HepG2 (cell line): ENCODE measurements around the gene AHNAK. TPM values are rescaled to one million over a fixed set of nuclear protein-coding genes. Genes with fewer than 3 reads are reported as not detected.

Source experiments
- HNF4G ChIP-seq, 2 experiments: sonication (generic) in 1 of 2; formaldehyde crosslinking in 1 of 2; IDR thresholded peaks; 2 replicates each; pipeline versions ENCODE4 v1.4.0 to v1.6.1; 2011 to 2020; ENCODE audit warnings: borderline replicate concordance in 2 of 2, low read depth in 2 of 2, mild to moderate bottlenecking in 2 of 2, low read length in 1 of 2, missing genetic modification reagents in 1 of 2, moderate library complexity in 1 of 2
- JUN ChIP-seq: sonication (generic); formaldehyde crosslinking; IDR thresholded peaks from 2 replicates; pipeline ENCODE4 v1.4.0; 2020; ENCODE audit warnings: mild to moderate bottlenecking, missing genetic modification reagents
- MAFG ChIP-seq: sonication (generic); formaldehyde crosslinking; IDR thresholded peaks from 2 replicates; pipeline ENCODE4 v1.5.1; 2020; ENCODE audit warnings: mild to moderate bottlenecking, missing genetic modification reagents
- MAFK ChIP-seq, 2 experiments: IDR thresholded peaks in 1 of 2; conservative IDR thresholded peaks in 1 of 2; 2 replicates each; pipeline ENCODE4 v1.6.1; 2011; ENCODE audit warnings: improper control_type of control experiment in 2 of 2, low read length in 2 of 2
- MTF2 ChIP-seq: sonication (generic); formaldehyde crosslinking; IDR thresholded peaks from 2 replicates; pipeline ENCODE4 v1.5.0; 2020; ENCODE audit warnings: missing genetic modification reagents, borderline replicate concordance
- PAF1 ChIP-seq: IDR thresholded peaks from 2 replicates; pipeline ENCODE4 v1.6.1; 2016; ENCODE audit warnings: missing genetic modification reagents, missing compliant biosample characterization
- ZNF101 ChIP-seq: sonication (generic); formaldehyde crosslinking; IDR thresholded peaks from 2 replicates; pipeline ENCODE4 v1.4.0; 2020; ENCODE audit warnings: mild to moderate bottlenecking, low read depth, missing genetic modification reagents, borderline replicate concordance
- ZNF430 ChIP-seq: sonication (generic); formaldehyde crosslinking; IDR thresholded peaks from 2 replicates; pipeline ENCODE4 v1.9.0; 2021; ENCODE audit warnings: mild to moderate bottlenecking, missing genetic modification reagents
- ZNF432 ChIP-seq: sonication (generic); formaldehyde crosslinking; IDR thresholded peaks from 2 replicates; pipeline ENCODE4 v1.5.0; 2020; ENCODE audit warnings: missing genetic modification reagents, mild to moderate bottlenecking, borderline replicate concordance
- ZNF775 ChIP-seq: sonication (generic); formaldehyde crosslinking; IDR thresholded peaks from 2 replicates; pipeline ENCODE4 v1.4.0; 2020; ENCODE audit warnings: missing genetic modification reagents, mild to moderate bottlenecking, moderate library complexity, borderline replicate concordance
- polyA plus RNA-seq, 8 experiments: library from polyadenylated mRNA; depleted of rRNA in 3 of 8; stranded (reverse) in 7 of 8; unstranded in 1 of 8; fragments of >200 nt; fragmentation: Illumina TruSeq in 4 of 8; extraction: Trizol in 4 of 8; gene quantifications; 2 replicates each; pipeline versions ENCODE4 v1.2.1 to v1.2.3, GENCODE V29; 2011 to 2016; ENCODE audit warnings: low read depth in 4 of 8, missing spikeins in 1 of 8, mixed read lengths in 1 of 8; ENCODE audit not compliant: insufficient read depth in 1 of 8
- total RNA-seq, 5 experiments: library from RNA; depleted of rRNA; stranded (reverse); fragments of >200 nt; fragmentation: Illumina TruSeq; extraction: Trizol; gene quantifications; 2 replicates each; pipeline ENCODE4 v1.2.3, GENCODE V29; 2016; ENCODE audit warnings: low read depth in 1 of 5
- TF ChIP-seq, protein P1 (sequence below): sonication (generic); formaldehyde crosslinking; IDR thresholded peaks from 2 replicates; pipeline ENCODE4 v1.8.0; 2023; ENCODE audit warnings: mild to moderate bottlenecking, missing genetic modification reagents
- TF ChIP-seq, protein P2 (sequence below): sonication (generic); formaldehyde crosslinking; IDR thresholded peaks from 2 replicates; pipeline ENCODE4 v1.8.1; 2023; ENCODE audit warnings: mild to moderate bottlenecking, missing genetic modification reagents, borderline replicate concordance
- TF ChIP-seq, protein P3 (sequence below): sonication (generic); formaldehyde crosslinking; IDR thresholded peaks from 2 replicates; pipeline ENCODE4 v1.4.0; 2020; ENCODE audit warnings: missing genetic modification reagents
- TF ChIP-seq, protein P4 (sequence below): sonication (generic); formaldehyde crosslinking; IDR thresholded peaks from 2 replicates; pipeline ENCODE4 v1.5.1; 2020; ENCODE audit warnings: mild to moderate bottlenecking, missing genetic modification reagents, borderline replicate concordance
- TF ChIP-seq, protein P5 (sequence below): sonication (generic); formaldehyde crosslinking; IDR thresholded peaks from 2 replicates; pipeline ENCODE4 v1.4.0; 2020; ENCODE audit warnings: missing genetic modification reagents
- TF ChIP-seq, protein P6 (sequence below): IDR thresholded peaks from 2 replicates; pipeline ENCODE4 v1.6.1; 2016; ENCODE audit warnings: low read depth
- TF ChIP-seq, protein P7 (sequence below): sonication (generic); formaldehyde crosslinking; IDR thresholded peaks from 2 replicates; pipeline ENCODE4 v1.8.0; 2022; ENCODE audit warnings: mild to moderate bottlenecking, missing genetic modification reagents, borderline replicate concordance
- TF ChIP-seq, protein P8 (sequence below): sonication (generic); formaldehyde crosslinking; IDR thresholded peaks from 2 replicates; pipeline ENCODE4 v1.4.0; 2020; ENCODE audit warnings: missing genetic modification reagents

Gene AHNAK
- total and polyA plus RNA-seq, 2 of the 13 experiments (the other 11 are each of a cell fraction or from before 2014, with no cell fraction given): 23.4 to 25.0 TPM

DNA sequence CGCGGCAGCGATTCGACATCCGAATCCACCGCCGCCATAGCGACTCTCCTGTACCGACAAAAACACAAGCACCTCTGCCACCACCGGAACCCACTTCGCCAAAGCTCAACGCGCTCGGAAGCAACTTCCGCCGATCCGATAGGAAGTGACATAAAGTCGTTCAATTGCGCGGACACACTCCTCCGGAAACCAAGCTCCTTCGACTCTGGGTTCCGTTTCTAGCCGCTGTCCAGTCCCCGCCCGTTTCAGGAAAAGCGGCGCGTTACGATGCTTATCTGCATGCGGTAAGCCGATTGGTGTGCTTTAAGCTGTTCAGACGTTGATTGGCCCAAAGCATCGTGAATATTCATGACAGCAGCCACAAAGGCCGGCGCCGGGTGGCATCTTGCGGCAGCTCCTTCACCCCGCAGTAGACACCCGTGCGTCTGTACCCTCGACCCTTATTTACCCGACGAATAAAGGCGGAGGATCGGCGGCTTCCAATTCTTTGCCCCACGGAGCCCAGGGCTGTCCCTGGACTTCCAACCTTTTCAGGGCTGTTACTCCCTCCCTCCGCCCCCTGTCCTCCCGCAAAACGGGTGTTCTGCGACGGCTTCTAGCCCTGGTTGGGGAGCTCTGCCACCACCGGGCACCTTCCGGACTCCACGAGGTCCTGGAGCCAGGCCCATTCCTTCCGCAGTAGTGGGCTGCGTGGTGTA lies 45.0 kb upstream of the AHNAK start, which contains the start of gene TUT1 (continued):
- TF ChIP-seq MAFK (conservative IDR thresholded peaks at IDR 0.05 in 1 of 2, IDR thresholded peaks at IDR 0.05 in 1 of 2; ENCODE audit: low read length in 2 of 2) (no peak), MAFG (CRISPR knock-in tag) (no peak), ZNF775 (CRISPR knock-in tag) (0 out of 2 replicates have a peak, but pooled peaks have one; percentile 23), JUN (CRISPR knock-in tag) (peak; percentile 50; the same call in 1 of the 2 replicates), MTF2 (CRISPR knock-in tag) (no peak), ZNF432 (no peak), HNF4G (IDR thresholded peaks at IDR 0.05; ENCODE audit: borderline replicate concordance, low read depth, low read length) (peak; percentile 49; the same call in 1 of the 2 replicates), HNF4G (CRISPR knock-in tag; IDR thresholded peaks at IDR 0.05; ENCODE audit: borderline replicate concordance, low read depth) (peak; percentile 30; the same call in 1 of the 2 replicates), ZNF430 (peak; percentile 96), ZNF101 (CRISPR knock-in tag) (no peak), PAF1 (CRISPR knock-in tag) (no peak)
- TF ChIP-seq, protein P1, sequence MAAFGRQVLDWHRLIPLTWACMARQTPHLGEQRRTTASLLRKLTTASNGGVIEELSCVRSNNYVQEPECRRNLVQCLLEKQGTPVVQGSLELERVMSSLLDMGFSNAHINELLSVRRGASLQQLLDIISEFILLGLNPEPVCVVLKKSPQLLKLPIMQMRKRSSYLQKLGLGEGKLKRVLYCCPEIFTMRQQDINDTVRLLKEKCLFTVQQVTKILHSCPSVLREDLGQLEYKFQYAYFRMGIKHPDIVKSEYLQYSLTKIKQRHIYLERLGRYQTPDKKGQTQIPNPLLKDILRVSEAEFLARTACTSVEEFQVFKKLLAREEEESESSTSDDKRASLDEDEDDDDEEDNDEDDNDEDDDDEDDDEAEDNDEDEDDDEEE (CRISPR knock-in tag): peak; percentile 22; the same call in 1 of the 2 replicates
- TF ChIP-seq, protein P2, sequence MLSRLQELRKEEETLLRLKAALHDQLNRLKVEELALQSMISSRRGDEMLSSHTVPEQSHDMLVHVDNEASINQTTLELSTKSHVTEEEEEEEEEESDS (CRISPR knock-in tag): peak; percentile 98
- TF ChIP-seq, protein P3, sequence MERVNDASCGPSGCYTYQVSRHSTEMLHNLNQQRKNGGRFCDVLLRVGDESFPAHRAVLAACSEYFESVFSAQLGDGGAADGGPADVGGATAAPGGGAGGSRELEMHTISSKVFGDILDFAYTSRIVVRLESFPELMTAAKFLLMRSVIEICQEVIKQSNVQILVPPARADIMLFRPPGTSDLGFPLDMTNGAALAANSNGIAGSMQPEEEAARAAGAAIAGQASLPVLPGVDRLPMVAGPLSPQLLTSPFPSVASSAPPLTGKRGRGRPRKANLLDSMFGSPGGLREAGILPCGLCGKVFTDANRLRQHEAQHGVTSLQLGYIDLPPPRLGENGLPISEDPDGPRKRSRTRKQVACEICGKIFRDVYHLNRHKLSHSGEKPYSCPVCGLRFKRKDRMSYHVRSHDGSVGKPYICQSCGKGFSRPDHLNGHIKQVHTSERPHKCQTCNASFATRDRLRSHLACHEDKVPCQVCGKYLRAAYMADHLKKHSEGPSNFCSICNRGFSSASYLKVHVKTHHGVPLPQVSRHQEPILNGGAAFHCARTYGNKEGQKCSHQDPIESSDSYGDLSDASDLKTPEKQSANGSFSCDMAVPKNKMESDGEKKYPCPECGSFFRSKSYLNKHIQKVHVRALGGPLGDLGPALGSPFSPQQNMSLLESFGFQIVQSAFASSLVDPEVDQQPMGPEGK: peak; percentile 58
- TF ChIP-seq, protein P4, sequence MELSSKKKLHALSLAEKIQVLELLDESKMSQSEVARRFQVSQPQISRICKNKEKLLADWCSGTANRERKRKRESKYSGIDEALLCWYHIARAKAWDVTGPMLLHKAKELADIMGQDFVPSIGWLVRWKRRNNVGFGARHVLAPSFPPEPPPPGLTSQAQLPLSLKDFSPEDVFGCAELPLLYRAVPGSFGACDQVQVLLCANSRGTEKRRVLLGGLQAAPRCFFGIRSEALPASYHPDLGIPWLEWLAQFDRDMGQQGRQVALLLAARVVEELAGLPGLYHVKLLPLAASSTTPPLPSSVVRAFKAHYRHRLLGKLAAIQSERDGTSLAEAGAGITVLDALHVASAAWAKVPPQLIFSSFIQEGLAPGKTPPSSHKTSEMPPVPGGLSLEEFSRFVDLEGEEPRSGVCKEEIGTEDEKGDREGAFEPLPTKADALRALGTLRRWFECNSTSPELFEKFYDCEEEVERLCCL (CRISPR knock-in tag): no peak
- TF ChIP-seq, protein P5, sequence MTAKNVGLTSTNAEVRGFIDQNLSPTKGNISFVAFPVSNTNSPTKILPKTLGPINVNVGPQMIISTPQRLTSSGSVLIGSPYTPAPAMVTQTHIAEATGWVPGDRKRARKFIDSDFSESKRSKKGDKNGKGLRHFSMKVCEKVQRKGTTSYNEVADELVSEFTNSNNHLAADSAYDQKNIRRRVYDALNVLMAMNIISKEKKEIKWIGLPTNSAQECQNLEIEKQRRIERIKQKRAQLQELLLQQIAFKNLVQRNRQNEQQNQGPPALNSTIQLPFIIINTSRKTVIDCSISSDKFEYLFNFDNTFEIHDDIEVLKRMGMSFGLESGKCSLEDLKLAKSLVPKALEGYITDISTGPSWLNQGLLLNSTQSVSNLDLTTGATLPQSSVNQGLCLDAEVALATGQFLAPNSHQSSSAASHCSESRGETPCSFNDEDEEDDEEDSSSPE (CRISPR knock-in tag): peak; percentile 92
- TF ChIP-seq, protein P6, sequence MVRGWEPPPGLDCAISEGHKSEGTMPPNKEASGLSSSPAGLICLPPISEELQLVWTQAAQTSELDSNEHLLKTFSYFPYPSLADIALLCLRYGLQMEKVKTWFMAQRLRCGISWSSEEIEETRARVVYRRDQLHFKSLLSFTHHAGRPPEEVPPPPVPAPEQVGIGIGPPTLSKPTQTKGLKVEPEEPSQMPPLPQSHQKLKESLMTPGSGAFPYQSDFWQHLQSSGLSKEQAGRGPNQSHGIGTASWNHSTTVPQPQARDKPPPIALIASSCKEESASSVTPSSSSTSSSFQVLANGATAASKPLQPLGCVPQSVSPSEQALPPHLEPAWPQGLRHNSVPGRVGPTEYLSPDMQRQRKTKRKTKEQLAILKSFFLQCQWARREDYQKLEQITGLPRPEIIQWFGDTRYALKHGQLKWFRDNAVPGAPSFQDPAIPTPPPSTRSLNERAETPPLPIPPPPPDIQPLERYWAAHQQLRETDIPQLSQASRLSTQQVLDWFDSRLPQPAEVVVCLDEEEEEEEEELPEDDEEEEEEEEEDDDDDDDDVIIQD (CRISPR knock-in tag): peak; percentile 84
- TF ChIP-seq, protein P7, sequence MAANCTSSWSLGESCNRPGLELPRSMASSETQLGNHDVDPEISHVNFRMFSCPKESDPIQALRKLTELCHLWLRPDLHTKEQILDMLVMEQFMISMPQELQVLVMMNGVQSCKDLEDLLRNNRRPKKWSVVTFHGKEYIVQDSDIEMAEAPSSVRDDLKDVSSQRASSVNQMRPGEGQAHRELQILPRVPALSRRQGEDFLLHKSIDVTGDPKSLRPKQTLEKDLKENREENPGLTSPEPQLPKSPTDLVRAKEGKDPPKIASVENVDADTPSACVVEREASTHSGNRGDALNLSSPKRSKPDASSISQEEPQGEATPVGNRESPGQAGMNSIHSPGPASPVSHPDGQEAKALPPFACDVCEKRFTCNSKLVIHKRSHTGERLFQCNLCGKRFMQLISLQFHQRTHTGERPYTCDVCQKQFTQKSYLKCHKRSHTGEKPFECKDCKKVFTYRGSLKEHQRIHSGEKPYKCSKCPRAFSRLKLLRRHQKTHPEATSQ (CRISPR knock-in tag): 0 out of 2 replicates have a peak, but pooled peaks have one; percentile 72
- TF ChIP-seq, protein P8, sequence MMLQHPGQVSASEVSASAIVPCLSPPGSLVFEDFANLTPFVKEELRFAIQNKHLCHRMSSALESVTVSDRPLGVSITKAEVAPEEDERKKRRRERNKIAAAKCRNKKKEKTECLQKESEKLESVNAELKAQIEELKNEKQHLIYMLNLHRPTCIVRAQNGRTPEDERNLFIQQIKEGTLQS (CRISPR knock-in tag): peak; percentile 38; the same call in 1 of the 2 replicates
